ENCODE results near the gene CFAP97. TPM values are rescaled to one million over a fixed set of nuclear protein-coding genes. Genes with fewer than 3 reads are reported as not detected.

The CFAP97 gene
- total and polyA plus RNA-seq, 2 donors from 2014 or later, result 8.0 to 39.4 TPM

DNA sequence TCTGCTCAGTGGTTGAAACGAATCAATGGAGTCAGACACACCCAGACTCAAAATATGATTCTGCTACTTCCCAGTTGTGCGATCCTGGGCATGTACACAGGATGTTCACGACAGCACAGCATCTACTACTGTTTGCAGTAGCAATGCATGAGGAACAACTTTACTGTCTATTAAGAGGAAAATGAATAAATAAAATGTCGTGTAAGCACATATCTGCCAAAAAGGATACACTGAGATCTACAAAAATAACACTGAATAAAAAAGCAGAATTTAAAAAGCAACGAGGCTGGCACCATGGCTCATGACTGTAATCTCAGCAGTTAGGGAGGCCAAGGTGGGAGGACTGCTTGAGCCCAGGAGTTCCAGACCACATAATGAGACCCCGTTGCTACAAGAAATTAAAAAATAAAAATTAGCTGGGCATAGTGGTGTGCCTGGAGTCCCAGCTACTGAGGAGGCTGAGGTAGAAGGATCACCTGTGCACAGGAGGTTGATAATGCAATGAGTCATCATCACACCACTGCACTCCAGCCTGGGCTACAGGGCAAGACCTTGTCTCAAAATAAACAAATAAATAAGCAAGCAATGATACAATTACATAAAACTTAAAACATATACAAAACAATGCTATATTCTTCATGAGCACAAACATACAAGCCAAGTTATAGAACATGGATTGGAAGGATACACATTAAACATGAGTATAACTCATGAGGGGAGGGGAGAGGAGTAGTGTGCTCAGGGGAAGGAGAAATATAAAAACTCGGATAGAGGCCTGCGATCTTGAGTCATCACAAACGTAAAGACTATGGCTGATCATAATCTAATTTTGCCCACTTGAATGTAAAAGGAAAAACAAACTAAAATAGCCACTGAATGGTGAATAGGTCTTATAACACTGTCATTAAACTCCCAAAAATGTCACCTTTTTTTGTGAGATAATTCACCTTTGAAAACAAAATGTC lies 8.6 kb downstream of the CFAP97 start:
- no peaks in the 10 kb centered on the region for H3K27me3 ChIP-seq (ENCODE audit: control insufficient read depth, insufficient read depth, low read length)
- H3K4me3 ChIP-seq (ENCODE audit: low read length in 3 of 3), result no peak overlapping the region
- no peak for DNase-seq
- TF ChIP-seq, protein P1, sequence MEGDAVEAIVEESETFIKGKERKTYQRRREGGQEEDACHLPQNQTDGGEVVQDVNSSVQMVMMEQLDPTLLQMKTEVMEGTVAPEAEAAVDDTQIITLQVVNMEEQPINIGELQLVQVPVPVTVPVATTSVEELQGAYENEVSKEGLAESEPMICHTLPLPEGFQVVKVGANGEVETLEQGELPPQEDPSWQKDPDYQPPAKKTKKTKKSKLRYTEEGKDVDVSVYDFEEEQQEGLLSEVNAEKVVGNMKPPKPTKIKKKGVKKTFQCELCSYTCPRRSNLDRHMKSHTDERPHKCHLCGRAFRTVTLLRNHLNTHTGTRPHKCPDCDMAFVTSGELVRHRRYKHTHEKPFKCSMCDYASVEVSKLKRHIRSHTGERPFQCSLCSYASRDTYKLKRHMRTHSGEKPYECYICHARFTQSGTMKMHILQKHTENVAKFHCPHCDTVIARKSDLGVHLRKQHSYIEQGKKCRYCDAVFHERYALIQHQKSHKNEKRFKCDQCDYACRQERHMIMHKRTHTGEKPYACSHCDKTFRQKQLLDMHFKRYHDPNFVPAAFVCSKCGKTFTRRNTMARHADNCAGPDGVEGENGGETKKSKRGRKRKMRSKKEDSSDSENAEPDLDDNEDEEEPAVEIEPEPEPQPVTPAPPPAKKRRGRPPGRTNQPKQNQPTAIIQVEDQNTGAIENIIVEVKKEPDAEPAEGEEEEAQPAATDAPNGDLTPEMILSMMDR (IDR thresholded peaks at IDR 0.05; ENCODE audit: borderline replicate concordance, extremely low read depth, insufficient read depth), result no peak
- no peak overlapping the region for H3K9ac ChIP-seq (ENCODE audit: low read length in 3 of 3)
- intact Hi-C loops (cut with DNase I), result no loop called here
- peaks cover 0 to 7% (median 5%) of the 10 kb centered on the region in 3 donors for H3K36me3 ChIP-seq (ENCODE audit: control insufficient read depth in 2 of 3, insufficient read depth in 3 of 3, low read length in 3 of 3)
- no peak overlapping the region for H3K27ac ChIP-seq (ENCODE audit: low read depth in 2 of 2, low read length in 2 of 2)
- H3K4me1 ChIP-seq (ENCODE audit: control insufficient read depth in 2 of 3, insufficient read depth in 2 of 3, low read depth in 1 of 3, low read length in 3 of 3), result no peaks in the 10 kb centered on the region
- no peak for FAIRE-seq
- no peaks in the 10 kb centered on the region for H3K9me3 ChIP-seq (ENCODE audit: control insufficient read depth in 2 of 3, insufficient read depth in 1 of 3, low read length in 3 of 3)

- no peak for DNase-seq
- H3K4me3 ChIP-seq (ENCODE audit: low read length in 3 of 3), result no peak overlapping the region
- intact Hi-C loops (cut with DNase I), result no loop called here
- H3K9ac ChIP-seq (ENCODE audit: low read length in 3 of 3), result no peak overlapping the region
- H3K27me3 ChIP-seq (ENCODE audit: control insufficient read depth, insufficient read depth, low read length), result no peaks in the 10 kb centered on the region
- H3K36me3 ChIP-seq (ENCODE audit: control insufficient read depth in 2 of 3, insufficient read depth in 3 of 3, low read length in 3 of 3), result peaks cover 0 to 17% (median 7%) of the 10 kb centered on the region in 3 donors
- no peaks in the 10 kb centered on the region for H3K4me1 ChIP-seq (ENCODE audit: control insufficient read depth in 2 of 3, insufficient read depth in 2 of 3, low read depth in 1 of 3, low read length in 3 of 3)
- H3K9me3 ChIP-seq (ENCODE audit: control insufficient read depth in 2 of 3, insufficient read depth in 1 of 3, low read length in 3 of 3), result no peaks in the 10 kb centered on the region
- no peak for FAIRE-seq
- no peak overlapping the region for H3K27ac ChIP-seq (ENCODE audit: low read depth in 2 of 2, low read length in 2 of 2)
- TF ChIP-seq, protein P1 (IDR thresholded peaks at IDR 0.05; ENCODE audit: borderline replicate concordance, extremely low read depth, insufficient read depth), result no peak
Measured at GRCh38 chr4:185192059-185192458, 11.7 kb downstream of the CFAP97 start.

- H3K36me3 ChIP-seq (ENCODE audit: control insufficient read depth in 2 of 3, insufficient read depth in 3 of 3, low read length in 3 of 3), result peaks cover 0 to 17% (median 7%) of the 10 kb centered on the region in 3 donors
- H3K9ac ChIP-seq (ENCODE audit: low read length in 3 of 3), result no peak overlapping the region
- no peak overlapping the region for H3K4me3 ChIP-seq (ENCODE audit: low read length in 3 of 3)
- no peaks in the 10 kb centered on the region for H3K27me3 ChIP-seq (ENCODE audit: control insufficient read depth, insufficient read depth, low read length)
- no peaks in the 10 kb centered on the region for H3K4me1 ChIP-seq (ENCODE audit: control insufficient read depth in 2 of 3, insufficient read depth in 2 of 3, low read depth in 1 of 3, low read length in 3 of 3)
- TF ChIP-seq, protein P1 (IDR thresholded peaks at IDR 0.05; ENCODE audit: borderline replicate concordance, extremely low read depth, insufficient read depth), result no peak
- no peak for DNase-seq
- intact Hi-C loops (cut with DNase I), result no loop called here
- no peaks in the 10 kb centered on the region for H3K9me3 ChIP-seq (ENCODE audit: control insufficient read depth in 2 of 3, insufficient read depth in 1 of 3, low read length in 3 of 3)
- FAIRE-seq, result no peak
- H3K27ac ChIP-seq (ENCODE audit: low read depth in 2 of 2, low read length in 2 of 2), result no peak overlapping the region
Measured at GRCh38 chr4:185190306-185190856, 13.4 kb downstream of the CFAP97 start.

Measured in kidney (tissue), 14 donors.